Bone marrow (tissue), 2 donors: ENCODE measurements around the gene METTL22.
A peak's percentile ranks its signal among the peaks of the same experiment; 100 is the strongest.

ENCODE experiments used
- DNase-seq, 2 donors: peaks; one replicate each; lab custom pipeline; 2025; lab: John Stamatoyannopoulos, UW

Gene METTL22, protein sequence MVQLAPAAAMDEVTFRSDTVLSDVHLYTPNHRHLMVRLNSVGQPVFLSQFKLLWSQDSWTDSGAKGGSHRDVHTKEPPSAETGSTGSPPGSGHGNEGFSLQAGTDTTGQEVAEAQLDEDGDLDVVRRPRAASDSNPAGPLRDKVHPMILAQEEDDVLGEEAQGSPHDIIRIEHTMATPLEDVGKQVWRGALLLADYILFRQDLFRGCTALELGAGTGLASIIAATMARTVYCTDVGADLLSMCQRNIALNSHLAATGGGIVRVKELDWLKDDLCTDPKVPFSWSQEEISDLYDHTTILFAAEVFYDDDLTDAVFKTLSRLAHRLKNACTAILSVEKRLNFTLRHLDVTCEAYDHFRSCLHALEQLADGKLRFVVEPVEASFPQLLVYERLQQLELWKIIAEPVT

DNA sequence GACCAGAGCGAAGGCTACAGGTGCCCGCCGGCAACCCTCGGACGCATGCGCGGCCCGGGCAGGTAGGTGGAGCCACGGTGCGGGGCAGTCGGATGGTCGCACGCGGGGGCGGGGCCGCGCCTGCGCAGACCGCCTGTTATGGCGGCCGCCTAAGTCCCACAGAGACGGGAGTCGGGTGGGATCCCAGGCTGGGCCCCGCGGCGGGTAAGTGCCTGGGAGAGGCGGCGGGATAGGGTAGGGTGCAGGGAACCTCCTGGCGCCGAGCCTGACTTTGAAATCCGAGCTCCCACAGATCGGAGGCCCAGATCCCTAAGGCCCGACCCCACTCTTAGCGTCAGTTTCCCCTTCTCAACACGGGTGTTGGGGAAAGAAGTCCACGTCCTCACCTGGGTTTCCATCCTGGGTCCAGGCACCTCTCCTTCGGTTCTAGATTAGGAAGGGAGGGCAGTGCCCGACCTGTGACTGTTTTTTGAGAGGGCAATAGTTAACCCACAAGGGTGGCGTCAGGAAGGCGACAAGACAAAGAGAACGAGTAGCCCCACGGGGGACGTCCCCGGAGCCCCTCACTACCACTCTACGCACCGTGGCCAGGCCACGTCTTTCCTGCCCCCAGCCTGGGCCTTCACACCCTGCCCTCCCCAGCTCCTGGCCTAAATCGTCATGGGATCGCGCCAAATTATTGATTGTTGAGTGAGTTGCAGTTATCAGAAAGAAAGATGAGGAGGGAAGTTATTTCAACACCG is at the start of gene METTL22:
Gene METTL22, plus strand, starts transcription at position 127 of the 743 bp plus-strand sequence. CDS start 3,968 bp downstream, outside the sequence.
- DNase-seq = peak; percentile 62 to 74

DNA sequence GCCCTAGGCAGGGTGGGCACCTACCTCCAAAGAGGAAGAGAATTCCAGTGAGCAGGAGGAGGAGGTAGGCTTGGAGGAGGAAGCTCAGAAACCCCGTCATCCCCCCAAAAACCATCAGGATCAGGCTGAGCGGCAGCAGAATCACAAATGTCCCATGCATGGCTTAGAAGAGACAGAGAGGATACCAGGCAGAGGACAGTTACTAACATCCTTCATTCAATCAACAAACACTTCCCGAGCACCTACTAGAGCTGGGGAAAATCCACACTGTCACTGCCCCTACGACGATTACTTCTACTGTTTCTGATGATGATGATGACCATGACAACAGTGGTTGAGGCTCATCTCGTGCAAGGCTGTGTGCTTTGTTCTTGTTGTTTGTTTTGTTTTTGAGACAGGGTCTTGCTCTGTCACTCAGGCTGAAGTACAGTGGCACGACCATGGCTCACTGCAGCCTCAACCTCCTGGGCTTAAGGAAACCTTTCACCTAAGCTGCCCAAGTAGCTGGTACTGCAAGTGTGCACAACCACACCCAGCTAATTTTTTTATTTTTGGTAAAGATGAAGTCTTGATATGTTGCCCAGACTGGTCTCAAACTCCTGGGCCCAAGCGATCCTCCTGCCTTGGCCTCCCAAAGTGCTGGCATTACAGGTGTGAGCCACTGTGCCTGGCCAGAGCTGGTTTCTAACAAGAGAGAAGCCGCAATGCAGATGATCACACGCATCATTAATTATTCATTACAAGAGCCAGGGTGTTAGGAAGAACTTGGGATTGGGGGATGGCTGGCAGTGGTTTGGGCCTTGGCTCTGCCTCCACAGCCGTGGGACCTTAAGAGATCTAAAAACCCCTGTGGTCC is 49.2 kb upstream of the METTL22 start:
- no peak for DNase-seq

DNA sequence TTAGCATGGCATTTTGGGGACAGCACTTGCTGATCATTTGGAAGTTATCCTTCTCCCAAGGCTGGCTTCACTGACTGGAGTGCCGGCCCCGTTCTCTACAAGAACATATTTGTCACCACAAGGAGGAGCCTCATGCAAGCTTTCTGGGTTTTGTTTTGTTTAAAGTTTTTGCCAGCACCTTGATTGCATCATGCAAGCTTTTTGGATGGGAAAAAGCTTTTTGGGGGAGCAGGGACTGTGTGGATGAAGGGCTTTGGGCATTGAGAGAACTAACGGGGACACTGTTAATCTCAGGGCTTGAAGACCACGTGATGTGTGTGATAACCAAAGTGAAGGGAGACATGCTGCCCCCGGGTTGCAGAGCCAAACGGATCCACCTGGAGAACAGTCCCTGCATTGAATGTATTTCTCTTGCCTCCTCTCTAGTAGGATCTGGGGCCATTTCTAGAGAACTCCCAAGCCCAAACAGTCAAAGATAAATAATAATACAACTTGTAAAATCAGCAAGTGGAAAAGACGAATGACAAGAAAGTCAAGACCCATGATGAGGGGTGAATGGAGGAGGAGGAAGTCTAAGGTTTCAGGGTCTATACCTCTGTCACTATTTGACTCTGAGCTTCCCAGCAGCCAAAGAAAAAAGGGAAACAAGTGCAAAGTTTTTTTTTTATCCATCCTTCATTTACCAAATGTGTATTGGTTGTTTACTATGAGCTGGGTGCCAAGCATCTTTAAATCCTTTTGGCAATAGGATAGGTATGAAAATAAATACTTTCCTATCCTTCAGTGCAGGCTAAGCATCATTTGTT is 48.4 kb upstream of the METTL22 start:
- no peak for DNase-seq

DNA sequence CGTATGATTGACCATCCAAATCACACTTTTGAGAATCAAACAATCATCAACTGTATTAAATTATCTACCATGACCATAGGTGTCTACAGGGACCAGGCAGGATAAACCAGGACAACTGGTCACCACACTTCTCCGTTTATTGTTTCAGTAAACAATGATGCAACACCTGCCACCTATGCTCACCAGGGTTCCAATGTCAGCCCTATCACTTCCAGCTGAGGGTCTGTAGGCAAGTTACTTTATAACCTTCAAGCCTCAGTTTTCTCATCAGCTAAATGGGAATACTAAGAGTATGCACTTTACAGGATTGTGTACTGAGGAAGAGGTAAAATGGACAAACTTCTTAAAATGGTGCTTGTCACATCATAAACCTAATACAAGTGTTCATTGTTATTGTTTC is 46.1 kb upstream of the METTL22 start:
- no peak for DNase-seq

DNA sequence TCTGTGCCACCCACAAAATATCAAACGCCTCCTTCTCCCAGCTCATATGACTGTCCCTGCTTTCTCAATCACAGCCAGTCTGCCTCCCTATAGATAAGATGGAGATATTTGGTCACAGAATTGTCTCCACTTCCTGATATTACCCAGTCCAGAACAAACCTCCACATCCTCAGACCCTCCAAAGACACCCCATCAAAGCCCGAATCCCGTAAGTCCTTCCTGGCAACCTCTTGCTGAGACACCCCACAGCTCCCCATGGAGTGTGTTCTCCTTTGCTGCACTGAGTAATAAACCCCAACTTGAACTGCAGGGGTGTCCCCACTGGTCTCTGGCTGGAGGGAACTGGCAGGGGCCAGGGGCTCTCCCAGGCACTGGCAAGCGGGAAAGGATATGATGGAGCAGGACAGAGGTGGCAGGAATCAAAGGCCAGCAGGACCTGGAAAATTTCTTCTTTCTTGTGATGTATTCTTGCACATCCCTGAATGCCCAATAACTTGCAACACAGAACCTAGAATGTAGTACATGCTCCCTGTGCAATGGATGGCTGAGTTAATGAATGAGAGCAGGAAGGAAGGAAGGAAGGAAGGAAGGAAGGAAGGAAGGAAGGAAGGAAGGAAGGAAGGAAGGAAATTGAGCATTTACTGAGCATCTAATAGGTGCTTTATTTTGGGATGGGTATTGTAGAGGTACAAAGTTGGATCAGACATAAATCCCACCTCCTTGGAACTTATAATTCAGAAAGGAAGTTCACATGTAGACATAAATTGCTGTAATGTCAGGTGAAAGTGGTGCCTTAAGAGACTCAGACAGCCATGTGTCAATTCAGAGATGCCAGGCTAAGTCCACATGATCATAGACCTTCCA is 45.1 kb upstream of the METTL22 start:
- no peak for DNase-seq

DNA sequence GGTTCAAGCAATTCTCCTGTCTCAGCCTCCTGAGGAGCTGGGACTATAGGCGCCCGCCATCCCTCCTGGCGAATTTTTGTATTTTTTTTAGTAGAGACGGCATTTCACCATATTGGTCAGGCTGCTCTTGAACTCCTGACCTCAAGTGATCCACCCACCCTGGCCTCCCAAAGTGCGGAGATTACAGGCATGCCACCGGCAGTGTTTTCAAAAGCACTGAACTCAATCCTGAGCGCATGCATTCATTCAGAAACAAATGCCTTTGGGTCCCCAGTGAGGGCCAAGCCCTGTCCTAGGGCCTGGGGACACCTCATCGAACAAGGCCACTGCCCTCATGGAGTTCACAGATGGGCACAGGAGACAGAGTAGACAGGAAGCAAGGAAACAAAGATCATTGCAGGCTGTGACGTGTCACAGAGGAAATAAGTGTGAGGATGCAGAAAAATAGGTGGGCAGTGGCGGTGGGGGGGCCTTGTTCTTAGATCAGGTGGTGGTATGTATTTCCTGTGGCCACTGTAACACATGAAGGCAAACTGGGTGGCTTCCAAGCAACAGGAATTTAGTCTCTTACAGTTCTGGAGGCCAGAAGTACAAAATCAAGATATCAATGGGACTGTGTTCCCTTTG is 43.7 kb upstream of the METTL22 start:
- DNase-seq = no peak

DNA sequence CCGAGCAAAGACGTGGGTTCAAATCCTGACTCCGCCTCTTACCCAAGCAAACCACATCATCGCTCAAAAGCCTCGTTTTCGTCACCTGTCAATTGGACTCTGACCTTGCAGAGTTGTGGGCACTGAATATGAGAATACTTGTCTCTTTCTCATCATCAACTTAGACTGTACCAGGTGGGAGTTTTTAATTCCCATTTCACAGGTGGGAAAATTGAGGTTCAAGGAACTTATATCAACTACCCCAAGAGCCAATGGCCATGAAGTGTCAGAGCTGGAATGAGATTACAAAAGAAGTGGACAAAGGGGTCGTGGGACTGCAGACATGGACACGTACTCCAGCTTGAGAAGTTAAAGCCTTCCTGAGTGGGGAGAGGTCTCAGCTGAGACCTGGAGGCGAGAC is 41.9 kb upstream of the METTL22 start:
- no peak for DNase-seq

DNA sequence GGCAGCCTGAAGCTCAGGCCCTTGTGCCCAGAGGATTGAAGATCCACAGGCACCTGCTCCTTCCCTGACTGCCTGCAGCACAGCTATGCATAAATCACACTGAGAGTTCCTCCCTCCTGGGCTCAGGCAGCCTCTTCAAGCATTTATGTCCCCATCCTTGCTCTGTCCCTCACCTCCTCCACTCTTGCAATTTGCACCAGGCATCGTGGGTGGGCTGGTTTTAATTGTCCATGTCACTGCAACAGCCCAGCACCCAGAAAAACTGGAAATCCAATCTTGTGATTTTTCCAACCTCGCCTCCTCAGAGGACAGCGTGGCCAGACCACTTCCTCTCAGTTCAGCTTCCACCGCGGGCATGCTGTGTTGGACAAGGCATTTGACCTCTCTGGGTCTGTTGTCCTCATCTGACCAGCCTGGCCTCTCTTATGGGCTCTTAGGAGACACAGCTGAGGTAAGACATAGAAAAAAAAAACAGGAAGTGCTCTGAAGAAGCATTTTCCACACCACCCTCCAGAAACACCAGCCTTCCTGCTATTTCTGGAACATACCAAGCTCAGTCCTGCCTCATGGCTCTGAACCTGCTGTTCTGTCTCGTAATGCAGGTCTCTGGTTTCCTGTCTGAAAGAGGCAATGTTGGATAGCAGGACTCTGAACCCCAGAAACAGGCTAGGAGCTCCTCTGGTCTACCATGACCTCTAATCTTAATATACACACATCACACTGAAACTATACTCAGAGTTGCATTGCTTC is 39.5 kb upstream of the METTL22 start:
- DNase-seq = no peak

DNA sequence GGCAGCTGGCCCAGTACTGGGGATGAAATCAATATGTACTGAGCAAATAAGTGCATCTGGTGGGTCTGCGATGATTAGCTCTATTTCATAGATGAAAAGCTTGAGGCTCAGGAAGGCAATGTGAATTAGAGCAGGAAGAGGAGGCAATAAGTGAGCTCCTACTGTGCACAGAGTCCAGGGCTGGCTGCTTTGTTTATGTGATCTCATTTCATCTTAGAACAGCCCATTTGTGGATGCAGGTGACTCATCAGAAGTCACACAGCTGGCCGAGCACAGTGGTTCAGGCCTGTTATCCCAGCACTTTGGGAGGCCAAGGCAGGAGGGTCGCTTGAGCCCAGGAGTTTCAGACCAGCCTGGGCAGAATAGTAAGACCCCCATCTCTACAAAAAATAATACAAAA is 38.3 kb upstream of the METTL22 start:
- DNase-seq = no peak

DNA sequence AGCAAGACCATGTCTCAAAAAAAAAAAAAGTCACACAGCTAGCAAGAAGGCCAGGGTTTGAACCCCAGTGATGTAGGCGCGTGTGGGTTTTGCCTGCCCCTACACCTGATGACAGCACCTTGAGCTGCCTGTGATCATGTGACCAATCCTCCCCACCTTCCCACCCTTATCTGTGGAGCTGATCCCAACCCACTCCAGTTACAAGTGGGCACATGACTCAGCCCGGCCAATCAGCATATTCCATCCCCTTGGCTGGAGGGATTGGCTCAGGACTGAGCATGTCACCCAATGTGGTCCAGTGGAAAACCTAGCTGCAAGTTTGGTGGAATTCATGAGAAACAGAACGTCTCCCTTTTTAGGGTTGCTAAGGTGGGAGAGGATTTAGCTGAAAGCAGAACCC is 37.8 kb upstream of the METTL22 start:
- DNase-seq = no peak

DNA sequence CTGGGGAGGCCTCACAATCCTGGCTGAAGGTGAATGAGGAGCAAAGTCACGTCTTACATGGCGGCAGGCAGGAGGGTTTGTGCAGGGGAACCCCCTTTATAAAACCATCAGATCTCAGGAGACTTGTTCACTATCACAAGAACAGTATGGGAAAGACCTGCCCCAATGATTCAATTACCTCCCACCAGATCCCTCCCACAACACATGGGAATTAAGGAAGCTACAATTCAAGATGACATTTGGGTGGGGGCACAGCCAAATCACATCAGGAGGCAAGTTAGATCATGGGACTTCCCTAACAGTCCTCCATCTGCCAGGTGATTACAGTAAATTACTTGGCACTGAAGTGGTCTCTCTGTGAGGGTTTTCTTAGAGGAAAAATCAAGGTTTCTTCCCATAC is 36.5 kb upstream of the METTL22 start:
- no peak for DNase-seq

DNA sequence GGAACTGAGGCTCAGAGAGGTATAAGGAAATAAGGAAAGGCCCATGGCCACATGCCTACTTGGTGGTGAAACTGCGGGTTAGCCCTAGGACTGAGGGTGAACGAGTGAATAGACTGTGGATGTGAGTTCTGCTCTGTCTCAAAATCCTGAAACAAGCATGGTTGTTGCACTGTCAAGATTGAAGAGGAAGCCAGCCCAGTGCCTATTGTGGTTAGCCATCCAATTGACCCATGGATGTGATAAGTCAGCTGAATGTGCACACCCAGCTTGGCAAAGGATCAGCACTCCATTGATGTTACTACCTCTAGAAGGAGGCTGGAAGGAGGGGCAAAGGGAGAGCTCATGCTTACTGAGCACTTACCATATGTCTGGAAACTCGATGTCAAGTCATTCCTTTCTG is 35.6 kb upstream of the METTL22 start:
- no peak for DNase-seq

DNA sequence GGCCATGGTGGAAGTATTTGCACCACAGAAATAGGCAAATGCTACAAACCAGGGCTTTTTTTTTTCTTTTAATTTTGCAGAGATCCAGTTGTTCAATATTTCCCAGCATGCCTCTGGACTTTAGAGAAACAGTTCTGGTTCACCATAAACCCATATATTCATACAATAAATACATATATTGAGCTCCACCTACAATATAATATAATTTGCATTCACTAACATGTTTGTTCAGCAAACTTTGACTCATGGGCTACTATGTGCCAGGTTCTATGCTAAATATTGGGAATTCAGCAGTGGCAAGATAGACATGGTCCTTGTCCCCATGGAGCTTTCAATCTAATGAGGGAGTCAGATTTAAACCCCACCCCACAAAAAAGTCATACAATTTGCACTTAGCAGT is 34.4 kb upstream of the METTL22 start:
- DNase-seq = no peak

DNA sequence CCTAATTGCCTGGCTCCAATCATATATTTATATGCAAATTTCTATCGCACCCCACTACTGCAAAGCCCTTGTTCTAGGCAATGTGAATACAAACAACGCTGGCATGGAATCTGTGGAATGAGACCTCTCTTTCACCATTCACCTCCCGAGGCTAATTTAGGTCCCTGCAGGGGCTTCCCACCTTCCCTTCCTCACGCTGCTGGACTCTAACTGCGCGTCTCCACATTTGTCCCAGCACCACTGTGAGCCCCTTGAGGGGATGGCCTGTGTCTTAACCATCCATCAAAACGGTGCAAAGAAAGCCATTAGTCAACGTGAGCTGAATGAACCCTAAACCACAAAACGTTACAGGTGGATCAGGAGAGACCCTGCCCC is 32.8 kb upstream of the METTL22 start:
- no peak for DNase-seq

DNA sequence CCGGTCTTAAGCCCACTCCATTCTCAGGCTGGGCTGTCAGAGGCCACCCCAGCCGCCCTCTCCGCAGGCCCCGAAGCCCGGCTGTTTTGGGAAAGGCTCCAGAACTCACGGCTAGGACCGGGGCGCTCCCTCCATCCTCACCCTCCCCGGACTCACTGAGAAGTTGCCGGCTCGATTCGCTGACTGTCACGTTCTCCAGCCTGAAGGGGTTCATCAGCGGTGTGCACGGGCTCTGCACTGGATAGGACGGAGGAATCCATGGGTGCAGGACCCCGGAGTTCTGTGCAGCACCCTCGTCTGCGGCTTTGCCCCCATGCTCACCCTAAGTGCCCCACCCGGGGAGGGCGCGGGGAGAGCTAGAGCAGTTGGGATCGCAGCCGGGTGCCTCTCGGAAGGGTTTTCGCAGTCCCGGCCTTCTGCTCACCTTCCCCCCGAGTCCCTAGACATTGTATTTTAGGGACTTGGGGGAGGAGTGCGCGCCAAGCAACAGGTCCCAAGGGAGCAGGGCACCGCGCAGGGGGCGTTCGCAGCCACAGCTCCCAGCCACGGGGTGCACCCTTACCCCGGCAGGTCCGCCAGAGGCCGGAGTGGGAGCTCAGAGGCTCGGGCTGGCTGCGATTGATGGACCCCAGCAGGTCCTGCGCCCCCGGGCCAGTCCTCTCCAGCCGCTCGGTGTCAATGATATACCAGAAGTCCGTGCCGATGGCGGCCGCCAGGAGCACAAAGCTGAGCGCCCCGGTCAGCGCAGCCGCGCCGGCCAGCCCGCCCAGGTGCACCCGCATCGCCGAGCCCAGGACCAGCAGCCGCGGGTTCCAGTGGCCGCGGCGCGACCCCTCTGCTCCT is 32.2 kb upstream of the METTL22 start:
- DNase-seq = no peak

DNA sequence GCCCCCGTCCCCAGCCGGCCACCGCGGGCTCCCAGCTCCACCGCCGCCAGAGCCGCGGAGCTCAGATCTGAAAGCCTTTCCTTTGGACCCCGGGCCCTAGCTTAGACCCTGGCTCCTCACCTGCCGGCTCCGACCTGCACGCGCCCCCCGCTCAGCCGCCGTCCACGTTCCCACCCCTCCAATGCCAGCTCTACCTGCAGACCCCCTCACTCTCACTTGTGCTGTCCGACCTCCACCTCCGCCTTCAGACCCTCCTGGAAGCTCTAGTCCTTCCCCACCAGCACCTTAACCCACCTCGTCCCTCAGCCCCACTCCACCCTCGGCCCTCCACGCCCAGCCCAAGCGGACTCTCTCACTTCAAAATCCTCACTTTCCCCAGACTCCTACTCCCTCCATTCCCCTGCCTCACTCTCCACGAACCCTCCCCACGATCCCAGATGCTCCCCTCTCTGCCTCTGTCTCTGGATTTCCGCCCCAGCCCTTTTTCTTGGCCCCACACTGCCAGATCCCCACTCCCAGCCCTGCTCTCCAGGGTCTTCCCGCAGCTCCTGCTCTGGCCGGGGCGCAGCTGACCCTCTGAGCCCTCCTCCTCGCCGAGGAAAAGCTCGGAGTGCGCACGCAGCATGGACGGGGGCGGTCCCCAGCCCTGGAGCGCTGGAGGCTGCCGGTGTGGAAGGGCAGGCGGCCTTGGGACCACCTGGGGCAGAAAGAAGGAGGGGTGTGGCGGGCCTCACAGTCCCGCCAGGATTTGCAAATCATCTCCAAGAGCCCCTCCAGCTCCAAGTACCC is 31.4 kb upstream of the METTL22 start, which contains the start of gene TMEM114:
Gene TMEM114, minus strand, starts transcription at position 612 of the 789 bp plus-strand sequence. CDS start 673 bp downstream, outside the sequence.
- no peak for DNase-seq

DNA sequence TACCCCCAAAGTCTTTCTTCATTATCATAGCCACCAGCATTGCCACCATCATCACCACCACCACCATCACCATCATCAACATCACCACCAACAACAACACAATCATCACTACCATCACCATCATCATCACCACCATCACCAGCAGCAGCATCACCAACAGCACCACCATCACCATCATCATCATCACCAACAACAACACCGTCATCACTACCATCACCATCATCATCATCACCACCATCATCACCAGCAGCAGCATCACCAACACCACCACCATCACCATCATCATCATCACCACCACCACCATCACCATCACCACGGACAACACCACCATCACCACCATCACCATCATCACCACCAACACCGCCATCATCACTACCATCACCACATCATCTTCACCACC is 30.7 kb upstream of the METTL22 start:
- no peak for DNase-seq

DNA sequence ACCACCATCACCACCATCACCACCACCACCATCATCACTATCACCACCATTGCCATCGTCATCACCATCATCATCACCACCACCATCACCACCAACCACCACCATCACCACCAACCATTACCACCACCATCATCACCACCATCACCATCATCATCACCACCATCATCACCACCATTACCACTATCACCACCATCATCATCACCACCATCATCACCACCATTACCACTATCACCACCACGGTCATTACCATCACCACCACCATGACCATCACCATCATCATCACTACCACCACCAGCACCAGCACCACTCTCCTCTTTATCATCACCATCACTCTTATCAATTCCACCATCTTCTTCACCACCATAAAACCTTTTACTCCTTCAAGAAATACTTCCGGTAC is 30.0 kb upstream of the METTL22 start:
- DNase-seq = no peak
